NCI-H2196 treated with DMSO at 0.1 percent for 48 hours (cell line): ENCODE measurements around the gene GCNA.

Source experiments
- DNase-seq: peaks from one replicate; lab custom pipeline; 2025; ENCODE audit not compliant: unreplicated experiment; lab: John Stamatoyannopoulos, UW

Gene GCNA

GRCh38 chrX:71615954-71616353 is 37.7 kb downstream of the GCNA start:
- no peak for DNase-seq

GRCh38 chrX:71616672-71617529 is 38.7 kb downstream of the GCNA start:
- no peak for DNase-seq

GRCh38 chrX:71617742-71618141 is 39.5 kb downstream of the GCNA start:
- DNase-seq: no peak

- no peak for DNase-seq
Measured at GRCh38 chrX:71618303-71618721, 40.1 kb downstream of the GCNA start, which contains the start of gene CXCR3. Gene CXCR3, minus strand, starts transcription at chrX:71618511. Its CDS starts 62 bp downstream, at chrX:71618449.

GRCh38 chrX:71618787-71619186 is 40.5 kb downstream of the GCNA start:
- DNase-seq: no peak

GRCh38 chrX:71619193-71619592 is 41.0 kb downstream of the GCNA start:
- DNase-seq: no peak

GRCh38 chrX:71619986-71620385 is 41.7 kb downstream of the GCNA start:
- DNase-seq: no peak

- DNase-seq: no peak
Measured at GRCh38 chrX:71621603-71622002, 43.4 kb downstream of the GCNA start.

GRCh38 chrX:71622032-71622575 is 43.9 kb downstream of the GCNA start:
- DNase-seq: no peak

- DNase-seq: peak; percentile 69
Measured at GRCh38 chrX:71622576-71623450, 44.6 kb downstream of the GCNA start.

- DNase-seq: no peak
Measured at GRCh38 chrX:71623714-71624113, 45.5 kb downstream of the GCNA start.

- no peak for DNase-seq
Measured at GRCh38 chrX:71625471-71625870, 47.2 kb downstream of the GCNA start.

GRCh38 chrX:71626576-71626975 is 48.3 kb downstream of the GCNA start:
- no peak for DNase-seq

GRCh38 chrX:71627588-71628404 is 49.6 kb downstream of the GCNA start:
- DNase-seq: no peak

GRCh38 chrX:71629467-71629866 is 51.2 kb downstream of the GCNA start:
- no peak for DNase-seq

- DNase-seq: no peak
Measured at GRCh38 chrX:71632923-71633657, 54.9 kb downstream of the GCNA start.

- no peak for DNase-seq
Measured at GRCh38 chrX:71634366-71634765, 56.1 kb downstream of the GCNA start.

- no peak for DNase-seq
Measured at GRCh38 chrX:71636438-71637252, 58.4 kb downstream of the GCNA start.

- no peak for DNase-seq
Measured at GRCh38 chrX:71637253-71637618, 59.0 kb downstream of the GCNA start.
